Neuronal stem cell (in vitro differentiated cells): ENCODE data around the gene EHMT1.
A peak's percentile ranks its signal among the peaks of the same experiment; 100 is the strongest.

ENCODE experiments used
- DNase-seq: peaks from one replicate; pipeline ENCODE4 v3.0.0-alpha.2; 2013; ENCODE audit warnings: low spot score
- H2AFZ ChIP-seq: one replicate; pipeline ENCODE4 v1.6.1; 2013; ENCODE audit warnings: mild to moderate bottlenecking, low read length, inconsistent platforms
- H2AK5ac ChIP-seq: 2 replicates; pipeline ENCODE4 v1.6.1; 2013; ENCODE audit warnings: low read depth, mild to moderate bottlenecking, inconsistent platforms, low read length, moderate library complexity, mixed read lengths
- H2BK120ac ChIP-seq: 2 replicates; pipeline ENCODE4 v1.6.1; 2013; ENCODE audit warnings: low read depth, mild to moderate bottlenecking, inconsistent platforms, low read length, moderate library complexity, mixed read lengths
- H2BK12ac ChIP-seq: one replicate; pipeline ENCODE4 v1.6.1; 2013; ENCODE audit warnings: low read length, inconsistent platforms
- H2BK15ac ChIP-seq: 2 replicates; pipeline ENCODE4 v1.6.1; 2013; ENCODE audit warnings: mild to moderate bottlenecking, low read length, inconsistent platforms, mixed read lengths
- H2BK5ac ChIP-seq: one replicate; pipeline ENCODE4 v1.6.1; 2013; ENCODE audit warnings: inconsistent platforms, mild to moderate bottlenecking, low read length, moderate library complexity
- H3K14ac ChIP-seq: one replicate; pipeline ENCODE4 v1.6.1; 2013; ENCODE audit warnings: low read length, inconsistent platforms
- H3K18ac ChIP-seq: 2 replicates; pipeline ENCODE4 v1.6.1; 2013; ENCODE audit warnings: low read length, inconsistent platforms
- H3K23ac ChIP-seq: 2 replicates; pipeline ENCODE4 v1.6.1; 2013; ENCODE audit warnings: low read depth, mild to moderate bottlenecking, mixed read lengths, low read length, inconsistent platforms; ENCODE audit not compliant: poor library complexity
- H3K27ac ChIP-seq: replicated peaks from 3 replicates; pipeline ENCODE4 v1.5.1; 2013; ENCODE audit warnings: low read length, inconsistent platforms
- H3K27me3 ChIP-seq, 3 experiments: 2 replicates each; pipeline ENCODE4 v1.6.1; 2013; ENCODE audit warnings: low read length in 3 of 3, mild to moderate bottlenecking in 2 of 3, inconsistent platforms in 1 of 3, low read depth in 1 of 3, mixed read lengths in 1 of 3, moderate library complexity in 1 of 3; ENCODE audit not compliant: control insufficient read depth in 3 of 3, insufficient read depth in 3 of 3
- H3K36me3 ChIP-seq, 2 donors: replicated peaks in 1 of 2; 2 replicates each; pipeline ENCODE4 v1.6.1; 2013; ENCODE audit warnings: low read length in 2 of 2; ENCODE audit not compliant: control insufficient read depth in 2 of 2, insufficient read depth in 2 of 2
- H3K4ac ChIP-seq: 2 replicates; pipeline ENCODE4 v1.6.1; 2013; ENCODE audit warnings: inconsistent platforms, mild to moderate bottlenecking, low read length, moderate library complexity
- H3K4me1 ChIP-seq, 2 donors: 1 replicate in 1 of 2; 2 replicates in 1 of 2; pipeline ENCODE4 v1.6.1; 2013; ENCODE audit warnings: low read length in 2 of 2, low read depth in 1 of 2; ENCODE audit not compliant: control insufficient read depth in 2 of 2, insufficient read depth in 1 of 2
- H3K4me2 ChIP-seq: one replicate; pipeline ENCODE4 v1.6.1; 2013; ENCODE audit warnings: mild to moderate bottlenecking, low read length, inconsistent platforms; ENCODE audit not compliant: insufficient read depth, poor library complexity, severe bottlenecking
- H3K4me3 ChIP-seq, 2 donors: 2 replicates each; pipeline ENCODE4 v1.5.1; 2013; ENCODE audit warnings: low read length in 2 of 2, mild to moderate bottlenecking in 2 of 2, inconsistent platforms in 1 of 2, moderate library complexity in 1 of 2
- H3K79me1 ChIP-seq: one replicate; pipeline ENCODE4 v1.6.1; 2013; ENCODE audit warnings: low read depth, mild to moderate bottlenecking, inconsistent platforms, low read length, moderate library complexity
- H3K9ac ChIP-seq: one replicate; pipeline ENCODE4 v1.6.1; 2013; ENCODE audit warnings: mild to moderate bottlenecking, low read depth, low read length, inconsistent platforms; ENCODE audit not compliant: poor library complexity
- H3K9me3 ChIP-seq, 2 donors: replicated peaks in 1 of 2; 2 replicates each; pipeline versions ENCODE3 to v1.6.1; 2013; ENCODE audit warnings: low read length in 2 of 2, mild to moderate bottlenecking in 2 of 2, inconsistent platforms in 1 of 2, low read depth in 1 of 2, mixed read lengths in 1 of 2, moderate library complexity in 1 of 2; ENCODE audit not compliant: control insufficient read depth in 2 of 2, insufficient read depth in 1 of 2
- H4K8ac ChIP-seq: one replicate; pipeline ENCODE4 v1.6.1; 2013; ENCODE audit warnings: low read depth, mild to moderate bottlenecking, inconsistent platforms, low read length, moderate library complexity
- H4K91ac ChIP-seq: one replicate; pipeline ENCODE4 v1.6.1; 2013; ENCODE audit warnings: low read length, low read depth, mild to moderate bottlenecking, inconsistent platforms; ENCODE audit not compliant: poor library complexity
- WGBS, 2 donors: extraction: QIAGEN DNeasy Blood & Tissue Kit; methylation state at CpG; one replicate each; pipeline ENCODE4 v1.1.7; 2013; ENCODE audit warnings: missing lambda C conversion rate in 2 of 2, mixed read lengths in 1 of 2; ENCODE audit not compliant: insufficient read length in 2 of 2, insufficient replicate concordance in 1 of 2; ENCODE audit errors: extremely low coverage in 2 of 2; 5-methylcytosine and 5-hydroxymethylcytosine counted together

EHMT1 gene

DNA sequence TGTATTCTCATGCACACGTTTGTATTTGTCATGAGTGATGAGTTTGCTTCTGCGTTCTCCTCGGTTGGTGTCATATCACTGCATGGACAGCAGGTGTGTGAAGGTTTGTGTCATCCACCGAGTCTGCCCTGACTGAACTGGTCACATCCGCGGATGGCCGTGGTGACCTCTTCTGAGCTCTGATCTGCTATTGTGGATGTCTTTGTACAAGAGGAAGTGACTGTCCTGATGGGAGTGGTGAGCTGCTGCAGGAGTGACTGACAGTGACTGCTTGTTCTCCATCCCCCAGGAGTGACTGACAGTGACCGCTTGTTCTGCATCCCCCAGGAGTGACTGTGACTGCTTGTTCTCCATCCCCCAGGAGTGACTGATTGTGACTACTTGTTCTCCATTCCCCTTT, 69.9 kb downstream of the EHMT1 start:
- no peaks in the 10 kb centered on the region for H3K27me3 ChIP-seq
- no peak overlapping the region for H2BK5ac ChIP-seq
- H3K9ac ChIP-seq: peak overlapping the region; percentile 14
- H3K36me3 ChIP-seq: peaks cover 0 to 2% of the 10 kb centered on the region in 2 donors
- H3K18ac ChIP-seq: no peak overlapping the region
- no peak overlapping the region for H3K23ac ChIP-seq
- H2BK120ac ChIP-seq: no peak overlapping the region
- WGBS, 2 donors: no CpG with 5 or more reads among the region's 8 CpGs
- peaks cover 9 to 14% of the 10 kb centered on the region in 2 donors for H3K4me1 ChIP-seq
- H3K4me3 ChIP-seq: no peak overlapping the region
- H2AK5ac ChIP-seq: no peak overlapping the region
- H2BK15ac ChIP-seq: no peak overlapping the region
- DNase-seq: no peak
- H2AFZ ChIP-seq: no peak overlapping the region
- H2BK12ac ChIP-seq: no peak overlapping the region
- no peak overlapping the region for H3K14ac ChIP-seq
- H3K4me2 ChIP-seq: no peak overlapping the region
- H3K79me1 ChIP-seq: no peaks in the 10 kb centered on the region
- no peak overlapping the region for H4K8ac ChIP-seq
- H4K91ac ChIP-seq: no peak overlapping the region
- H3K27ac ChIP-seq: no peak overlapping the region
- H3K9me3 ChIP-seq: peaks cover 0 to 16% of the 10 kb centered on the region in 2 donors
- H3K4ac ChIP-seq: no peak overlapping the region

DNA sequence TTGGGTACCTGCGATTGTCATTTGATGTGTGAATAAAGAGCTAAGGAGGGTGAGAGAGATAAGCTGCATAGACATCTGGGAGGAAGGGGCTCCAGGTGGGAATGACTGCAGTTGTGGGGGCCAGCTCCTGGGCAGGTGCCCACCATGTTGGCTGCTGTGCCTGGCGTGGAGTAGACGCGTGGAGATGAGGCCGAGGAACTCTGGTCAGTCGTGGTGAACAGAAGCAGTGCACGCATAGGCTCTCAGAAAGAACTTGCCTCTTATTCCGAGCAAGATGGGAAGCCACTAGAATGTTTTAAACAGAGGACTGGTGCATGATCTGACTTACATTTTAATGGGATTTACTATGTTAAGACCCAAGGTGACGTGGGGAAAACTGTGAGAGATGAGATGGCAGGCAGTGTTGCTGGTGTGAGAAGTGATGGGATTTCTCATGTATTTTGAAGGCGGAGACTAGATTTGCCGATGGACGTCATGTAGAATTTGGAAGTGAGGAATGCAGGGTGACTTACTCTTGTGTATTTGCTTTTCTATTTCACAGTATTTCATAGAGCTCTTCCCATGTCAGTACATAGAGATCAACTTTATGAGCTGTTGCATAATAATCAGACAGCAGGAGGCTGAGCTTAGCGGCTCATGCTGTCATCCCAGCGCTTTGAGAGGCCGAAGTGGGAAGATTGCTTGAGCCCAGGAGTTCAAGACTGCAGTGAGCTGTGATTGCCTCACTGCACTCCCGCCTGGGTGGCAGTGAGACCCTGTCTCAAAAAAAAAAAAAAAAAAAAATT, 71.1 kb downstream of the EHMT1 start:
- Histone ChIP-seq H3K27me3 (no peaks in the 10 kb centered on the region), H3K9ac (no peak overlapping the region), H3K27ac (no peak overlapping the region), H2BK120ac (no peak overlapping the region), H3K4me3 (no peak overlapping the region), H3K23ac (no peak overlapping the region), H4K91ac (no peak overlapping the region), H3K18ac (no peak overlapping the region), H2AK5ac (no peak overlapping the region), H3K4me1 (peaks cover 9 to 14% of the 10 kb centered on the region in 2 donors), H2BK12ac (no peak overlapping the region), H3K4ac (no peak overlapping the region), H3K9me3 (peaks cover 0 to 13% of the 10 kb centered on the region in 2 donors), H4K8ac (no peak overlapping the region), H2BK5ac (no peak overlapping the region), H3K14ac (no peak overlapping the region), H3K79me1 (no peaks in the 10 kb centered on the region), H2BK15ac (no peak overlapping the region), H3K36me3 (peaks cover 0 to 5% of the 10 kb centered on the region in 2 donors), H2AFZ (no peak overlapping the region), H3K4me2 (no peak overlapping the region)
- WGBS, 2 donors: no CpG with 5 or more reads among the region's 16 CpGs
- DNase-seq: no peak

DNA sequence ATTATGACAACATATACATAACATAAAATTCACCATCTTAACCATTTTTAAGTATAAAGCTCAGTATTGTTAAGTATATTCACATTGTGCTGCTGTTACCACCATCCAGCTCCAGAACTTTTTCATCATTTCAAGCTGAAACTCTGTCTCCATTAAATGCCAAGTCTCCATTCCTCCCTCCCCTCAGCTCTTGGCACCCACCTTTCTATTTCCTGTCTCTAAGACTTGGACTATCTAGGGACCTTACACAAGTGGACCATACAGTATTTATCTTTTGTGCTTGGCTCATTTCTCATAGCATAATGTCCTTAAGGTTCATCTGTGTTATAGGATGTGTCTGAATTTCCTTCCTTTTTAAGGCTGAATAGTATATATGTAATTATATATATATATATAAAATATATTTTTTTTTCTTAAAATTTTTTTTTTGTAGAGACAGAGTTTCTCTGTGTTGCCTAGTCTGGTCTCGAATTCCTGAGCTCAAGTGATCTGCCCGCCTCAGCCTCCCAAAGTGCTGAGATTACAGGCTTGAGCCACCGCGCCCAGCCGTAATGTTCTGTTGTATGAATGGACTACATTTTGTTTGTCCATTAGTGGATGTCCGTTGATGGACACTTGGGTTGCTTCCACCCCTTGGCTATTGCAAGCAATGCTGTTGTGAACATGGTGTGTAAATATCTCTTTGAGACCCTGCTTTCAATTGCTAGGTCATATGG, 72.3 kb downstream of the EHMT1 start:
- H3K4me2 ChIP-seq: no peak overlapping the region
- H3K9me3 ChIP-seq: peaks cover 0 to 2% of the 10 kb centered on the region in 2 donors
- H2BK120ac ChIP-seq: no peak overlapping the region
- H3K4ac ChIP-seq: no peak overlapping the region
- no peaks in the 10 kb centered on the region for H3K27me3 ChIP-seq
- no peak overlapping the region for H3K18ac ChIP-seq
- no peak overlapping the region for H2AK5ac ChIP-seq
- no peak overlapping the region for H2BK12ac ChIP-seq
- H3K4me3 ChIP-seq: no peak overlapping the region
- H2BK15ac ChIP-seq: no peak overlapping the region
- no peak overlapping the region for H4K91ac ChIP-seq
- peaks cover 14 to 15% of the 10 kb centered on the region in 2 donors for H3K4me1 ChIP-seq
- no peak overlapping the region for H2BK5ac ChIP-seq
- H3K9ac ChIP-seq: no peak overlapping the region
- DNase-seq: no peak
- no peak overlapping the region for H4K8ac ChIP-seq
- H3K23ac ChIP-seq: no peak overlapping the region
- no peak overlapping the region for H2AFZ ChIP-seq
- no peak overlapping the region for H3K14ac ChIP-seq
- H3K27ac ChIP-seq: no peak overlapping the region
- no CpG with 5 or more reads among the region's 6 CpGs for WGBS, 2 donors
- peaks cover 2% of the 10 kb centered on the region for H3K79me1 ChIP-seq
- H3K36me3 ChIP-seq: peaks cover 0 to 3% of the 10 kb centered on the region in 2 donors

DNA sequence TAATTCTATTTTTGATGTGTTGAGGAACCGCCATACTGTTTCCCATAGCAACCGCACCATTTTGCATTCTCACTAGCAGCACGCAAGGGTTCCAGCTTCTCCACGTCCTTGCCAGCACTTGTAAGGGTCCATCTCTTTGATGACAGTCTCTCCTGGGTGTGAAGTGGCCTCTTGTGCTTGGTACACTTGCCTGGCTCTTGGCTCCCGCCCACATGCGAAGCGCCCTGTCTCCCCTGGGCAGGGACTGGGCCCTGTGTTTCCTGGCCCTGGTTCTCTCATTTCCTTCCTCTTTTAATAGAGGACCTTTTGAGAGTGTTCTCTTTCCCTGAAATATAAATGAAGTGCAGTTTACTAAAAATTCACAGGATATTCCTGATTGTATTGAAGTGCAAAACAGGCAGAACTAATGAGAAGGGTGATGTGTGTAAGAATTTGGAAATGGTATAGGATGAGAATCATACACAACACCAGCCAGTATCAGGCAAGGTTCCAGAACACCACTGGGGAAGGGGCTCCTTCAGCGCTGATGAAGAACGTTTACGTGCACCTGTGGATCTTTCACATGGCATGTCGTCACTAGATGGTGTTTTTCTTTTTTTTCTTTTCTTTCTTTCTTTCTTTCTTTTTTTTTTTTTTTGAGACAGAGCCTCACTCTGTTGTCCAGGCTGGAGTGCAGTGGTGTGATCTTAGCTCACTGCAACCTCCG, 73.0 kb downstream of the EHMT1 start:
- Histone ChIP-seq H2BK12ac (no peak overlapping the region), H3K36me3 (peaks cover 0 to 6% of the 10 kb centered on the region in 2 donors), H3K23ac (no peak overlapping the region), H3K9me3 (no peaks in the 10 kb centered on the region), H4K91ac (no peak overlapping the region), H2BK15ac (no peak overlapping the region), H3K9ac (no peak overlapping the region), H3K18ac (no peak overlapping the region), H3K4me2 (no peak overlapping the region), H3K27ac (no peak overlapping the region), H2BK5ac (no peak overlapping the region), H2AFZ (no peak overlapping the region), H3K27me3 (no peaks in the 10 kb centered on the region), H3K4me1 (peaks cover 14 to 15% of the 10 kb centered on the region in 2 donors), H3K4me3 (no peak overlapping the region), H2AK5ac (no peak overlapping the region), H3K4ac (no peak overlapping the region), H3K79me1 (peaks cover 2% of the 10 kb centered on the region), H2BK120ac (no peak overlapping the region), H4K8ac (no peak overlapping the region), H3K14ac (no peak overlapping the region)
- no peak for DNase-seq
- WGBS, 2 donors: no CpG with 5 or more reads among the region's 12 CpGs
